GM21737 (cell line): ENCODE measurements around the gene TMEM266.

Experiments used
- ATAC-seq: cut with Tn5 transposase; IDR thresholded peaks from one replicate; pipeline ENCODE4 v1.9.1; 2021; ENCODE audit warnings: mild to moderate bottlenecking, moderate library complexity; ENCODE audit not compliant: unreplicated experiment

TMEM266 gene

DNA sequence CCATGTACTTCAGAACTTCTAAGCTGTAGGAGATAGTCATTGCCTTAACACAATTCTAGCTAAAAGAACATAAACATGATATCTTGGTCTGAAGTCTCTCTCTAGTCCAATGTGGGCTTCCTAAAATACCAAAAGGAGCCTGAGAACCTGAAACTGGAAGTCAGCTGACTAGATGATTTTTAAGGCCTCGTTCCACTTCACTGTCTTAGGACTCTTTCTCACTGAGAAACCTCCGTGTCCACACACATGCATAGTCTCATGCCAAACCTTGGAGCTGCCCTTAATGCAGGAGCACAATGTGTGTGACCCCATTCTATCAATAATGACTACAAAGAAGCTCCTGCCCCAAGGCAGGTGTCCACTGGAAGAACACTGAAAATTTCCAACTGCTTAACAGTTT, 163.7 kb downstream of the TMEM266 start:
- no peak for ATAC-seq

DNA sequence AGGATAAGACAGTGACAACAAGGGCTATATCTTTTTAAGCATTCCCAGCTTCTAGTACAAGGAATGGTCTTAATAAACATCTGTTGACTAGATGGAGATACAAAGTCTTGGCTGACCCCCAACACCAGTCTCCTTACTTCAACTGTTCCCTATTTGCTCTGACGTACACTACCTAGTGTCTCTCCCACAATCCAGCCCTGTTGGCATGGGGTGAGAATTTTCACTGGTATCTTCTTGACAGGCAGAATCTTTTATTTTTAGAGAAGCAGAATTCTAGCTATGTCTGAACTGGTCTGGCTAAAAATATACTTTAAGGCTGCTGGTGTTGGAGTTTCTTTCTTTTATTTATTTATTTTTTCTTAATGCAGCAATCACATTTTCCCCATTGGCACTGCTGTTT, 169.5 kb downstream of the TMEM266 start:
- ATAC-seq: no peak

DNA sequence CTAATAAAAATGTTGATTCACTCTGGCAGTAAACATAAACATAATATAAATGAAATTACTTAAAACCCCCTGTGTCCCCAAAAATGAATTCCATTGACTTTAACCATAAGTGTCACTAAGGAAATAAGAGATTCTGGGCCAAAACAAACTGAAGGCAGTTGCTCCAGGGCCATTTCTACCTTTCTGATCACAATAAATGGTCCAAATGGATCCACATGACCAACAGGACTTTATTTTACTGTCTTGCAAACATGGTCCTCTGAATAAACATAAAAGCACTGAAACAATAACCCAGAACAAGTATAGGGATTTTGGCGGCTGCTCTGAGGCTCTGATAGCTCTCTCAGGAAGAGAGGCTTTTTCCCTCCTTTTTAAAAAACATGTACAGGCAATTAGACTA, 174.1 kb downstream of the TMEM266 start:
- ATAC-seq: no peak

DNA sequence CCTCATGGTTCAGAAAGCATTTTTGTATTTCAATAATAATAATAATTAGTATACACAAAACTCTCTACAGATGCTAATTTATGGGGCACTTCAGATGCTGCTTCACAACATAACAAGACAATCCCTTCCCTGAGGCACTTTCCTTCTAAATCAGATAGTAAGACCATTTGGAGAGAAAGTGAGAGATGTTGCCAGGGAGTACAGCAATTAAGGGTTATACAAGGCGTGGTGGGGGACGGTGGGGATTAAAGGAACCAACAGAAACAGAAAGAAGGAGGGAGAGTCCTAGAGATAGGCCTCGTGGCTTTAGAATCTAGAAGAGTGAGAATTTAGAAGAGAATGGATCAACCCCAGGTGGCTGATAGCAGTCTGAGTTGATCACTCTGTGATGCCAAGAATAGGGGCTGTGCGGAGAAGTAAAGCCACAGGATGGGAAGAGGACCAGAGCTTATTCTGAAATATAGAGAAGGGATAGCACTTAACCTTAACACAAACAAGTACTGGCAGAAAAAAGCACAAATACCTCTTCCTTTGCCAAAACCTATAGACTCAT, 174.6 kb downstream of the TMEM266 start:
- no peak for ATAC-seq

DNA sequence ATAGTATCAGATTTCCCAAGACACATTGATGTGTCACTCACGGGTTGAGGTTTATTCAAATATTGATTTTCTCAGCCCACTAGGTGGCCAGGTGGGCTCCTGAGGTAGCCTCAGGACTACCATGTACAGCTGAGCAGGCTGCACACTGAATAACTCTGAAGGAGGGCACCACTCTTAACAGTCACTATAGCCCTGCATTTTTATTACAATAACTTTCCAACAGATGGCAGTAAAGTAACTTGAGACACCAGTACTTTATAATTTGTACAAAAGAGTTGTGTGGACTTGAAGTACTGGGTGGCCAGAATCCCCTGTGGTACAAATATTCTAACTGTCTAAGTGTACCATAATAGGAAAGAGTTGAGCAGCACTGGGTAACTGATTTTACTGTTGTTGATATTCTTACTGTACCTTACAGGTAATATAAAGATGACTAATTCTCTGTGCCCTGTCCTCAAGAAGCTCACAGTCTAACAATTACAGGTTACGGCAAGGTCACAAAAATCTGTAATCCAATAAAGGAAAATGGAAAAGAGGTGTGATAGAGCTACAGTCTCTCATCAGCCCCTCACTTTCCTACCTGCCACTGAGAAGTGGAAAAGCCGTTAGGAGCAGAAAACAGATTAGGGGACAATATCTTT, 175.5 kb downstream of the TMEM266 start:
- no peak for ATAC-seq

DNA sequence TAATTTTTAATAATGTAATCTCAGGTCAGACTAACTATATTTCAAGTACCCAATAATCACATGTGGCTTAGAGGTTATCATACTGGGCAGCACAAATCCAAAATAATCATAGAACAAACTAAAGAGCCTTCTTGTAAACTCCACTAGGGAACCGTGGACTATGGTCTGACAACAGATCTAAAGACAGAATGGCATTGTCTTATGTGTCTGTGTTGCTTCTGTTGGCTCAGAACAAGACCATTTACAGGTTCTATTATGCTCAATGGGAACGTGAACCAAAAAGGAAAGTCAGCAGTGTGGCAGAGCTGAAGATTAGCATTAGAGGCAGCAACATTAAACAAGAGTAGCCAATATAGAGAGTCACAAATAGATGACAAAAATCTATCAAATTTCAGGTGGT, 176.6 kb downstream of the TMEM266 start:
- ATAC-seq: no peak

DNA sequence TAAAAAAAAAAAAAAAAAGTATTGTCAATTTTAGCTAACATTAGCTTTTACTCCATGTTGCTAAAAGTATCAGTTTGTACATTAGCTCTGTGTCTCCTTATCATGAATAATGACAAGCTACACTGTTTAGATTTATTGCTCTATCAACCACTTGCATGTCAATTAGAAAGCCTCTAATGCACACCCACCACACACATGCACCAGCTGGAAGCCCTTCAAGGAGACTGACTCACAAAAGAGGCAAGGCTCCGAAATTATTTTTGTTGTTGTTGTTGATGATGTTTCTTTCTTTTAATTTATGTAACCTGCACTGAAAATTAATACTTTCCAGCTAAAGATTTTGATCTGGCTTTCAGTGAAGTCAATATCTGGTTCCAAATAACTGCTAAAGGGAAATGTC, 180.0 kb downstream of the TMEM266 start:
- no peak for ATAC-seq

DNA sequence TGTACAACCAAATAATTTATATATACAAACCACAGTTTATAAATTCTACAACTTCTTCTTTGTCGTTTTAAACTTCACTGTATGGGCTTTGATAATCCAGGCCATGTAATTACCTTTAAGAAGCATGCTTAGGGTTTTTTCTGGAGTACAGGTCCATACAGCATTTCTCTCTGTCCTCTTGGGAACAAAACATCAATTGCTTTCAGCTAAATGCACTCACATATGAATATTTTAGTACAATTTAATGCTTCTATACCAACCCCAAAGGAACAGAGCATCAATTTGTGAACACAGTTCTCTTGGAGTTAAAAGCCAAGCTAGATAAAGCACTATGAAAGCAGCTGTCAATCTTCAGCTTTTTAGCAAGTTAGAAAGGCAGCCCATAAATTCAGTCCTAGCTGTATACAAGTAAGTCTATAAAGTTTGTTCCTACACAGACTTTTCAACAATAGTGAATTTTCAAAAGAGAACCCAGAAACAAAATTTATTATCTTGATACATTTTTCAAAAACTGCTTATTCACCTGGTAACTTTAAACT, 185.4 kb downstream of the TMEM266 start:
- ATAC-seq: no peak

DNA sequence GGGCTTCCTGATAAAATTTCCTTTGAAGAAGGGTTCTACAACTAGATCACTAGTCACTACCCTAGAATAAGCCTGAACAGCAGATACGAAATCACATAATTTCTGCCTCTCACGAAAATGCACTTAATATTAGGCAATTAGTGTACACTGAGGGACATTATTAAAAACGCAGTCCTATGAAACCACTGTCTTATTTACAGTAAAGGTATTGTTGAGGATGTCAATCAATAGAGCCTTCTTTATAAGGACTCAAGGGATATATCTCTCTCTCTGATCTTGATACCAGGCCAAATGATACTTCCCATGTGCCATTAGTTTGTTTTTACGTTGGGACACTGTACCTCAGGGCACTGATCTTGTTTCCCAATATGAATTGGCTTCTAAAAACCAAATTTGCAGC, 191.9 kb downstream of the TMEM266 start:
- no peak for ATAC-seq

DNA sequence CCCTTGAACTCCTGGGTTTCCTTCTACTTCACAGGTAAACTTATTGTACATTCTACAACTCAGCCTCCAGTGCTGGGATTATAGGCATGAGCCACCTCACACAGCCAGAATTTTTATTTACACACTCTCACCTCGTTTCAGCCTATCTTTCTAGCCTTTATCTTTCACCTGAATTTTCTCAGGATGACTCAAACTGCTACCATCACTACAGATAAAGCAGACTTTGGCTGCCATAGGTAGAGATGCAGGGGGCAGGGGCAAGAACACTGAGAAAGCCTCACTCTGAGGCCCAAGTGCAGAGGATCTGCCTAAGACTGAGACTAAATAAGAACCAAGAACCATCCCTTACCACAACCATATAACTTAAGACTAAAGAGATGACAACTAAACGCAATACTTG, 192.5 kb downstream of the TMEM266 start:
- no peak for ATAC-seq

DNA sequence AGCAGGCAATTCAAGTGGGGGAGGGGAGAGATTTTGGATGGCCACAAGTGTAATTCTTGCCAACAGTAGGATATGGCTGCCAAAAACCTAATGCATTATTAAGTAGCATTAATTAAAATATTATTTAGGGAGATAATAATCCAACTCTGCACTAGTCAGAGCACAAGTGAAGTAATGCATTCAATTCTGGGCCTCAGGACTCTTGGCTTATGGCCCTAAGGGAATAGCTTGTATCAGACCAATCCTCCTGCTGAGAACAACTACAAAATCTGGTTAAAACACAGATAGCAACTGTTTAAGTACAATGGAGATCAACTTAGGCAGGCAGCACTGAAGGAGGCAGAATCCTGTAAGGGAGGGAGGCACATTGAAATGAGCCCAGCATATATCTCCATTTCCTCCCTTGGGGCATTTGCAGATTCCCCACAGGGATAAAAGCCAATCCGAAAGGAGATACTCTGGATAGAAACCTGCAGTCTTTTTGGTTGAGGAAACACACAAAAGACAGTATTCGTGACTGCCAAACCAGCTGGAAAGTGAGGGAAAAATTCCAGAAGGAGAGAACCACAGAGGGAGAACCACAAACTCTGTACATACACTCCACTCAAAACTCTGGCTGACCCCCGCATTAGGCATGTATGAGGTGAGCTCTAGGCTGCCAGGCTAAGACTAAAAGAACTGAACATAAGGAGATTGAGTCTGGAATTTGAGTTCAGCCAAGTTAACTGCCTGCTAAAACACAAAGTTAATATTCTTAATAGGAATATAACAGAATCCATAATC, 194.1 kb downstream of the TMEM266 start:
- ATAC-seq: no peak
